GM20000 (cell line): ENCODE results near the gene MRPL46.

Experiments
- DNase-seq: peaks from one replicate; pipeline ENCODE4 v3.0.0; 2012; ENCODE audit warnings: low spot score
- CTCF ChIP-seq: IDR thresholded peaks from 2 replicates; pipeline ENCODE4 v1.5.1; 2012; ENCODE audit warnings: mild to moderate bottlenecking, control low read depth; ENCODE audit errors: extremely low read depth, missing control alignments

MRPL46 gene

GRCh38 chr15:88490036-88490435 lies 22.8 kb upstream of the MRPL46 start:
- TF ChIP-seq CTCF: no peak
- no peak for DNase-seq

- no peak for DNase-seq
- TF ChIP-seq CTCF: no peak
Measured at GRCh38 chr15:88489321-88489720, 22.1 kb upstream of the MRPL46 start.

GRCh38 chr15:88487796-88488523 lies 20.8 kb upstream of the MRPL46 start:
- no peak for DNase-seq
- no peak for TF ChIP-seq CTCF

GRCh38 chr15:88487178-88487795 lies 20.1 kb upstream of the MRPL46 start:
- no peak for TF ChIP-seq CTCF
- DNase-seq: no peak

GRCh38 chr15:88484682-88485331 lies 17.6 kb upstream of the MRPL46 start:
- no peak for DNase-seq
- TF ChIP-seq CTCF: no peak

- no peak for DNase-seq
- no peak for TF ChIP-seq CTCF
Measured at GRCh38 chr15:88482263-88482662, 15.1 kb upstream of the MRPL46 start.

GRCh38 chr15:88480981-88481380 lies 13.8 kb upstream of the MRPL46 start:
- no peak for TF ChIP-seq CTCF
- DNase-seq: no peak
